HG02642 (cell line): ENCODE measurements around the gene PLEKHA3.
A peak's percentile ranks its signal among the peaks of the same experiment; 100 is the strongest.
"Not testable (repeated sequence)": the region's sequence is repeated elsewhere in the genome, so short reads cannot be mapped to it uniquely, and the experiment has no call there.

Source experiments
- ATAC-seq: cut with Tn5 transposase; IDR thresholded peaks from one replicate; pipeline ENCODE4 v1.9.1; 2021; ENCODE audit warnings: mild to moderate bottlenecking; ENCODE audit not compliant: unreplicated experiment, poor library complexity

PLEKHA3 gene

GRCh38 chr2:178480227-178481181 is at the start of gene PLEKHA3:
Gene PLEKHA3 (plus strand): TSS chr2:178480457. CDS start chr2:178480870, 413 bp downstream.
- peak; percentile 83 for ATAC-seq

DNA sequence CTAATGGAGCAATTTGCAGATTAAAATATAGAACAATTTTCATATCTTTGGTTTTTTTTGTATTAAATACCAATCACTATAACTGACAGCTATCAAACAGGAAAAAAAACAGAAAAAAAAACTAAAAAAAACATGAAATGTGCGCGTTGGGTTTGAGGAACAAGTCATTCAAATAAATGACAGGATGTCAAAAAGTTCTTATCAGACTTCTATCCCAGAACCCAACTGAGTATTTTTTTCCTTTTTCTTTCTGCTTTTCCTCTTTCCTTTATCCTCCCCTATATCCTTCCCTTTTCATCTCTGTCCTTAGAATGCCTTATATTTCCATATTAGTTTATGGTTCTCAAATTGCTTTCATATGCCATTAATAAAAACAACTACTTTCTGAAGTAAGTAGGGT is 43.6 kb upstream of the PLEKHA3 start:
- ATAC-seq, result no peak

- ATAC-seq, result no peak
These were observed 38.8 kb upstream of the PLEKHA3 start for GRCh38 chr2:178441426-178441825.

GRCh38 chr2:178448968-178449661 is 31.1 kb upstream of the PLEKHA3 start:
- no peak for ATAC-seq

DNA sequence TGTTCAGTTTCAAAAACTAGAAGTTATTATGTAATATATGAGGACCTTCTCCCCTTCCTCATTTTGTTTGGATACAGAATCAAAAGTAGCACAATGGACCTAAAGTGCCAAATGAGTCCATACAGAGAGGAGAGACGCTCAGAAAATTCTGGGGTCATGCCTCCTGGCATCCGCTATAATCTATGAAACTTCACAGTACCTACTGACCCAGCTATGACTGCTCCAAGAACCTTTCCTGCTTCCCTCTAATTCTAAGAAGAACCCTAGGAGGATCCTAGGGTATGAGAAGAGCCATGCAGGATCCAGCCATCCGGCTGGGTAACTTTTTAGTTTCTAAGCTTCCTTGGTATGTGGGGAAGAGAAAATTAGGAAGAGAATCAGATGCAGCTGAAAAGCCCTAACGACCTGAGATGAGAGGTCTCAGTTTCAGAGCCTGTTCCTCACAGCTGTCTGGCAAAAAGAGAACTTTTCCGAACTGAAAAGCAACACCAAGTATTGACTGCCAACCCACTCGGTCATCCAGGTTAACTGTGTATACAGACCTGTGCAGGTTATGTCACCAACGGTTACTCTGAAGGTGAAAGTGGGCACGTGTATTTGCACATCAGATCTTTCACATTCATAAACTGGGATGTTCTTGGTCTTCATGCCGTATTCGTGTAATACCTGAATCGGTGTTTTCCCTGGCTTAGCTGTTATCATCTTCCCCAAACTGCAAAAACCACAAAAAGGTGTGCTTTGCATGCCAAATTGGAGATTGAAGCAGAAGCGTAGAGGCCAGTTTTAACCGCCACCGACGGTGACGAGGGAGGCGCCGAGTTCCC is 30.3 kb upstream of the PLEKHA3 start:
- no peak for ATAC-seq

DNA sequence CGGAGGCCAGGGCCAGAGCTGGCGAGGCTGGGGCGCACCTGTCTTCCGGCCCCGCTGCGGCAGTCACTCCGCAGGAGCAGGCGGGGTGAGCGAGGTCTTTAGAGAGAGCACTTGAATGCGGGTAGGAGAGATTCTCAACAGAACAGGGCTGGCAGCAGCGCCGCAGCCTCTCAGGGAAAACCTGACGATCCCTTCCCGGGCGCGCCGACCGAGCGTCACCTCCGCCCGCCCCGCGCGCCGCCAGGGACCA is 29.8 kb upstream of the PLEKHA3 start:
- peak; percentile 55 for ATAC-seq

DNA sequence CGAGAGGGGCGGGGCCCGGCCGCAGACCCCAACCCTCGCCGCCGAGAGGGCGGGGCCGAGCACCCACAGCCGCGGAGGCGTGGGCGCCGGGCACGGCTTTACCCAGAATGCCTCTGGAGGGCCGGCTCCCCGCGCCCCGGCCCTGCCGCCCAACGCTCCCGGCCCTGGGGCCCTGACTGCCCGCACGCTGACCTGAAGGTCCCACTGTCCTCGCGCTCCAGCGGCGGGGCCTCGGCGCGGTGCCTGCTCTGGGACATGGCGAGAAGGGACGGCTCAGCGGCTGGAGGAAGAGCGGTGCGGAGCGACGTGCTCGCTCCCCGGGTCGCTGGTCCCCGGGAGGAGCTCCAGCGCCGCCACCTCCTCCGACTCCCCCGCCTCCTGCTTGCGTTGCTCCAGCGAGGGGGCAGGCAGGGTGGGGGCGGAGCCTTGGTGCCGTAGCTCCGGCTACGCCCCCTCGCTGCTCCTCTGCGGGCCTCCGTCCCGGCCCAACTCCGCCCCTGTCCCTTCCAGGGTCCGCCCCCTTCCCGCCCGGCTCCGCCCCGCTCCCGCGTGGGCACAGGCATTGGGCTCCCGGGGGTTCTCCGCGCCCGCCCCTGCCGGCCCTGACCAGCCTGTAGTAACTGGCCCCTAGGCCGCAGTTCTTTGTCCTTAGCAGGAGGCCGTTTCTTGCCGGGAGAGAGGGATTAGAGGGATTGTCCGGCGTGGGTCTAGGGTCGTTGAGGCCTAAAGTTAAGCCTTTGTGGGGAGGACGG is 29.3 kb upstream of the PLEKHA3 start, which contains the start of the genes PJVK and PRKRA:
TSS of gene PJVK (plus strand) at position 605 of the 752 bp plus-strand sequence. CDS start 2,032 bp downstream, outside the sequence.
TSS of gene PRKRA (minus strand) at position 402 of the 752 bp plus-strand sequence. CDS start at position 257, 145 bp downstream.
- ATAC-seq, result peak; percentile 87

DNA sequence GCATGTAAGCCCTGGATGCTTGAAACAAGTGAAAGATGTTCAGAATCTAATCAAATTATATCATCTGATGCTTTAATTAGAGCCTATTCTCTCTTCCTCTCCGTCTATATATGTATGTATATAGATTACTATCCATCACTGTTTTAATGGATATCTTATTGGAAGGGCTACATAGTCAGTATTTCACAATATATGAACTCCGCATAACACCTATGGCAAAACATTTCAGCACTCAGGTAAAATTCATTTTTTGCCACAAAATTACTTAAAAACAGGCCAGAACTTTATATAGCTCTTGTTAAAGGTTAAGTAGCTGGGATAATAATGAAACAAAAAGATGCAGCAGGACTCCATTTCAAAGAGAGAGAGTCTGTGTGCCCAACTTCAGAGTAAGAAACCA is 27.9 kb upstream of the PLEKHA3 start:
- ATAC-seq, result no peak

GRCh38 chr2:178452870-178453269 is 27.4 kb upstream of the PLEKHA3 start:
- no peak for ATAC-seq

- no peak for ATAC-seq
These were observed 24.3 kb upstream of the PLEKHA3 start for GRCh38 chr2:178455947-178456346.

DNA sequence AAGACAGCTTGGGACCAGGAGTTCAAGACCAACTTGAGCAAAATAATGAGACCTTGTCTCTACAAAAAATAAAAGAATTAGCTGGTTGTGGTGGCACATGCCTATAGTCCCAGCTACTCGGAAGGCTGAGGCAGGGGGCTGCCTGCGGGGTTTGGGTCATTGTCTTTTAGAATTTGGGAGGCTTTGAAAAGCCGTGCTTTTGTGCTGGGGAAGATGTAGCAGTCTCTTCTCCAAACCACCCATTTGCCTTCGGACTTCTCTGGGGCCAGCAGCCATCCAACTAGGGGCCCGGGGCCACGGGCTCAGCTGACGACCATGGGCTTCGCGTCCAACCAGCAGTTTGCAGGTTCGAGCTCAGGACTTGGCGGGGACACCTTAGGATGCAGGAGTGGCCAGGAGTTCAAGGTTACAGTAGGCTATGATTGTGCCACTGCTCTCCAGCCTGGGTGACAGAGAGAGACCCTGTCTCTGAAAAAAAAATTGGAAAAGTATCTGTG is 22.8 kb upstream of the PLEKHA3 start:
- ATAC-seq, result no peak

- no peak for ATAC-seq
These were observed 10.9 kb upstream of the PLEKHA3 start for GRCh38 chr2:178469219-178469849.

DNA sequence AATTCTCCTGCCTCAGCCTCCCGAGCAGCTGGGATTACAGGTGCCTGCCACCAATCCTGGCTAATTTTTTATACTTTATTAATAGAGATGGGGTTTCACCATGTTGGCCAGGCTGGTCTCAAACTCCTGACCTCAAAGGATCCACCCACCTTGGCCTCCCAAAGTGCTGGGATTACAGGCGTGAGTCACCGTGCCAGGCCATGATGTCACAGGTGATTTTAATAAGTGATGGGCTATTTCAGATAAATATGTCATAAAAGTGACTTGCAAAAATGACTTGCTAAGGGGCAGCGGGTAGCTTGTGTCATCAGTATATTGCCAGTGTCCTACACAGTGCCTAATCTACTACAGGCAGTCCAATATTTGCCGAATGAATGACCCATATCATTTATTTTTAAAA is 8.9 kb upstream of the PLEKHA3 start:
- not testable (repeated sequence) for ATAC-seq

GRCh38 chr2:178473373-178473772 is 6.9 kb upstream of the PLEKHA3 start:
- ATAC-seq, result no peak

DNA sequence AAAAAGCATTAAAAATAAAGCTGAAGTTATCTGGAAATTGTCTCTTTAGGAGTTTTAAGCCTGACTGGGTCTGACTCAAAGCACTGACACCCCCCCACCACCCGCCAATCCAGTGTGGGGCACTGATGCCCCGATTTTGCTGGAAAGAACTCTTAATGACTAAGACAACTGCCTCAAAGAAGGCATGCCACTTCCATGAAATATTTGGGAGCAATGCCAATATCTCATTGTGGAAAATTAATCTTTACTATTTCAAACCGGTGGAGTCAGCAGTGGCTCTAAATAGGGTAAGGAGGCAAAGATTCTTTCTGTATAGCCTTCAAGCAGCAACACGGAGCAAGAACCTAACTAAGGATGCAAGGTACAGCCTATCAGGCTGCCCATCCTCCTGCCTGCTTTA is 6.3 kb upstream of the PLEKHA3 start:
- ATAC-seq, result no peak

- no peak for ATAC-seq
These were observed 5.7 kb upstream of the PLEKHA3 start for GRCh38 chr2:178474560-178474959.

- no peak for ATAC-seq
These were observed 3.8 kb upstream of the PLEKHA3 start for GRCh38 chr2:178476477-178476876.

- no peak for ATAC-seq
These were observed 2.7 kb upstream of the PLEKHA3 start for GRCh38 chr2:178477443-178478129.

DNA sequence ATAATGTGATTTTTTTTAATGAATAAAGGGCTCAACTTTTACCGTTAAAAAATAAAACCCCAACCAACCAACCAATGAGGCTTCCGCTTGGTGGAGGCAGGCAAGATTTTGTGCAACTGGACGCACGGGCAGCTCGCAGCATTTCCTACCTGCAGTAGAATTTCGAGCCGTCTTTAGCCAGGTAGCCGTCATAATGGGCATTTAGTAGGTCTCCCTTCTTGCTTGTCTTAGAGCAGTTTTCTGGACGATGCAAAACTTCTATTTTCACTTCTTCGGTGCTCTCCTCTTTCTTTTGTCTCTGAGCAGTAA is 2.2 kb upstream of the PLEKHA3 start:
- ATAC-seq, result no peak
